Activated CD4-positive, alpha-beta T cell treated with anti-CD3 and anti-CD28 coated beads for 48 hours (primary cell): ENCODE measurements around the gene RPAP2.
"Not testable (repeated sequence)": the region's sequence is repeated elsewhere in the genome, so short reads cannot be mapped to it uniquely, and the experiment has no call there.

Experiments used
- DNase-seq: peaks from one replicate; pipeline ENCODE4 v3.0.0-alpha.2; 2020

RPAP2 gene

GRCh38 chr1:92323473-92324453, 24.9 kb downstream of the RPAP2 start:
- DNase-seq: no peak

- no peak for DNase-seq
Observed at GRCh38 chr1:92324784-92325183, 25.9 kb downstream of the RPAP2 start.

- DNase-seq: no peak
Observed at GRCh38 chr1:92326681-92327080, 27.8 kb downstream of the RPAP2 start.

GRCh38 chr1:92327794-92328193, 28.9 kb downstream of the RPAP2 start:
- no peak for DNase-seq

GRCh38 chr1:92329347-92330129, 30.7 kb downstream of the RPAP2 start:
- DNase-seq: no peak

- no peak for DNase-seq
Observed at GRCh38 chr1:92333668-92334067, 34.8 kb downstream of the RPAP2 start.

- no peak for DNase-seq
Observed at GRCh38 chr1:92340154-92340553, 41.3 kb downstream of the RPAP2 start.

- DNase-seq: no peak
Observed at GRCh38 chr1:92342401-92342800, 43.5 kb downstream of the RPAP2 start.

- no peak for DNase-seq
Observed at GRCh38 chr1:92343061-92343460, 44.2 kb downstream of the RPAP2 start.

- no peak for DNase-seq
Observed at GRCh38 chr1:92346866-92347640, 48.2 kb downstream of the RPAP2 start.

GRCh38 chr1:92352856-92353255, 54.0 kb downstream of the RPAP2 start:
- no peak for DNase-seq

GRCh38 chr1:92354259-92354658, 55.4 kb downstream of the RPAP2 start:
- no peak for DNase-seq

- DNase-seq: no peak
Observed at GRCh38 chr1:92356956-92357355, 58.1 kb downstream of the RPAP2 start.

GRCh38 chr1:92359382-92359781, 60.5 kb downstream of the RPAP2 start:
- not testable (repeated sequence) for DNase-seq

- DNase-seq: no peak
Observed at GRCh38 chr1:92359986-92360385, 61.1 kb downstream of the RPAP2 start.

GRCh38 chr1:92362970-92363369, 64.1 kb downstream of the RPAP2 start:
- no peak for DNase-seq

- DNase-seq: no peak
Observed at GRCh38 chr1:92363401-92363800, 64.5 kb downstream of the RPAP2 start.

- DNase-seq: no peak
Observed at GRCh38 chr1:92365378-92366039, 66.7 kb downstream of the RPAP2 start.

- DNase-seq: peak; percentile 8
Observed at GRCh38 chr1:92366040-92366395, 67.2 kb downstream of the RPAP2 start.

GRCh38 chr1:92367496-92367895, 68.6 kb downstream of the RPAP2 start:
- no peak for DNase-seq

GRCh38 chr1:92372164-92372563, 73.3 kb downstream of the RPAP2 start:
- no peak for DNase-seq

GRCh38 chr1:92374223-92374622, 75.4 kb downstream of the RPAP2 start:
- no peak for DNase-seq

- no peak for DNase-seq
Observed at GRCh38 chr1:92376345-92376744, 77.5 kb downstream of the RPAP2 start.
